ENCODE data around the gene DENND1A. TPM values are rescaled to one million over a fixed set of nuclear protein-coding genes. Genes with fewer than 3 reads are reported as not detected.

DENND1A gene
- total RNA-seq, 1 experiment from 2014 or later: 23.5 TPM

DNA sequence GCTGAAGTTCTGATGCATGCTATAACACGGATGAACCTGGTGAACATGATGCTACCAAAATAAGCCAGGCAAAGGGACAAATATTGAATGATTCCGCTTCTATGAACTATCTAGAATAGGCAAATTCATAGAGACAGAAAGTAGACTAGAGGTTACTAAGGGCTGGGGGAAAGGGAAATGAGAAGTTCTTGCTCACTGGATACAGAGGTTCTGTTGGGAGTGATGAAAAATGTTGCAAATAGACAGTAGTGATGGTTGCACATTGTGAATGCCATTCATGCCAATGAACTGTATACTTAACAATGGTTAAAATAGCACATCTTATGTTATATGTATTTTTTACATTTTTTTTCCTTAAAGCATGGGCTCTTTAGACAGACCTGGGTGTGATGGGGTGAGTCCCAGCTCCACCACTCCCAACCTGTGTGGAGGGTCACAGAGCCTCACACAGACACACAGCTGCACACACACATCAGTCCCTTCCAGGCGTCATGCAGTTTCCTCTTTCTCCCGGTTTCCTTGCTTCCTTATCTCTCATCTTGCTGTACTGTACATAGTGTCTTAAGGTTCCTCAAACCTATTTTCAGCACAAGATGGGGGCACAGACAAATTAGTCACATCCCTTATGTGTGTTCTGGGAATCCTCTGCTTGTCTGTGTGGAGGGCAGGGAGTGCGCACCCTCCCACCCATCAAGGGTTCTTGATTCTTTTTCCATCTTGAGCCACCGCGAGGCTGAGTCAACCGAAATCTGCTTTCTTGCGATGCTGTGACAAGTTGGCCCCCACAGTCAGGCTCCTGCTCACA is 381.0 kb downstream of the DENND1A start:
- Mint-ChIP-seq H3K27ac (no peak overlapping the region), H3K27me3 (ENCODE audit: low read depth) (no peaks in the 10 kb centered on the region), H3K36me3 (no peaks in the 10 kb centered on the region), H3K4me1 (peaks cover 22% of the 10 kb centered on the region), H3K9me3 (no peaks in the 10 kb centered on the region), H3K4me3 (no peak overlapping the region)
- no peak for TF ChIP-seq ZBTB21 (CRISPR knock-in tag; IDR thresholded peaks at IDR 0.05; ENCODE audit: borderline replicate concordance)
- TF ChIP-seq, protein P1, sequence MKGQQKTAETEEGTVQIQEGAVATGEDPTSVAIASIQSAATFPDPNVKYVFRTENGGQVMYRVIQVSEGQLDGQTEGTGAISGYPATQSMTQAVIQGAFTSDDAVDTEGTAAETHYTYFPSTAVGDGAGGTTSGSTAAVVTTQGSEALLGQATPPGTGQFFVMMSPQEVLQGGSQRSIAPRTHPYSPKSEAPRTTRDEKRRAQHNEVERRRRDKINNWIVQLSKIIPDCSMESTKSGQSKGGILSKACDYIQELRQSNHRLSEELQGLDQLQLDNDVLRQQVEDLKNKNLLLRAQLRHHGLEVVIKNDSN (CRISPR knock-in tag; IDR thresholded peaks at IDR 0.05): no peak
- TF ChIP-seq HMGA2 (CRISPR knock-in tag; IDR thresholded peaks at IDR 0.05): no peak
- TF ChIP-seq IRF2 (CRISPR knock-in tag; IDR thresholded peaks at IDR 0.05; ENCODE audit: borderline replicate concordance, low read depth): no peak
- no peak for TF ChIP-seq ZNF121 (CRISPR knock-in tag; IDR thresholded peaks at IDR 0.05)
- no peak for TF ChIP-seq CTCF (IDR thresholded peaks at IDR 0.05)
- no peak for TF ChIP-seq AFF4 (CRISPR knock-in tag; IDR thresholded peaks at IDR 0.05; ENCODE audit: borderline replicate concordance)
- no peak for TF ChIP-seq JUN (CRISPR knock-in tag; IDR thresholded peaks at IDR 0.05)
- TF ChIP-seq ATF2 (CRISPR knock-in tag; IDR thresholded peaks at IDR 0.05; ENCODE audit: borderline replicate concordance, low read depth): no peak
- TF ChIP-seq, protein P2, sequence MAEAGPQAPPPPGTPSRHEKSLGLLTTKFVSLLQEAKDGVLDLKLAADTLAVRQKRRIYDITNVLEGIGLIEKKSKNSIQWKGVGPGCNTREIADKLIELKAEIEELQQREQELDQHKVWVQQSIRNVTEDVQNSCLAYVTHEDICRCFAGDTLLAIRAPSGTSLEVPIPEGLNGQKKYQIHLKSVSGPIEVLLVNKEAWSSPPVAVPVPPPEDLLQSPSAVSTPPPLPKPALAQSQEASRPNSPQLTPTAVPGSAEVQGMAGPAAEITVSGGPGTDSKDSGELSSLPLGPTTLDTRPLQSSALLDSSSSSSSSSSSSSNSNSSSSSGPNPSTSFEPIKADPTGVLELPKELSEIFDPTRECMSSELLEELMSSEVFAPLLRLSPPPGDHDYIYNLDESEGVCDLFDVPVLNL (CRISPR knock-in tag; IDR thresholded peaks at IDR 0.05; ENCODE audit: borderline replicate concordance, low read depth): no peak
- TF ChIP-seq E2F1 (CRISPR knock-in tag; IDR thresholded peaks at IDR 0.05): no peak
- TF ChIP-seq OVOL2 (CRISPR knock-in tag; IDR thresholded peaks at IDR 0.05; ENCODE audit: borderline replicate concordance): no peak
- TF ChIP-seq ESRRA (CRISPR knock-in tag; IDR thresholded peaks at IDR 0.05; ENCODE audit: borderline replicate concordance): no peak
- TF ChIP-seq CREM (CRISPR knock-in tag; IDR thresholded peaks at IDR 0.05): no peak
- ATAC-seq: no peak
- no peak for DNase-seq (ENCODE audit: low spot score)
- ChIA-PET CTCF (interaction anchor here (0.6 kb wide), 1 partner anchor 492 kb away, joined by 3 read pairs; no protein-coding TSS in a partner anchor), POLR2A (no interaction called here)
